ENCODE measurements around the gene PLOD1. TPM values are rescaled to one million over a fixed set of nuclear protein-coding genes. Genes with fewer than 3 reads are reported as not detected.

PLOD1 gene
- polyA plus RNA-seq, 1 donor from 2014 or later = 2.1 TPM

DNA sequence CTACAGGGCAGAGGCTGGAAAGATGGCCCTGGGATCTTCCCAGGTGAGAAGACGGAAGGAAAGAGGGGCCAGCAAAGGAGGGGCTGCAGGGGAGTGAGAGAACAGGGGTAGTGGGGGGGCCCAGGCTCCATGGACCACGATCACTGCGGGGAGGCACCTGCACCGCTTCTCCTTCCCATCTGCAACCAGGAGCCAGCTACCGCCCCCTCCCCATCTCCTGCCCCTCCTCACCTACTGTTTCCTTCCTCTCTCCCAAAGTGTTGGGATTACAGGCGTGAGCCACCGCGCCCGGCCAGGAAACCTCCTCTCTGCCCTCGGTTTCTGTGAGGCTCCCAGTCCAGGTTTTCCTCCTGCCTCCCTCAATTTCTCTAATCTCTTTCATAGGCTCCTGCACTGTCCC, 27.6 kb upstream of the PLOD1 start:
- Histone ChIP-seq H3K36me3 (ENCODE audit: insufficient read depth, low read length) (no peaks in the 10 kb centered on the region), H3K27me3 (ENCODE audit: insufficient read depth, low read depth, low read length) (no peaks in the 10 kb centered on the region), H3K9ac (ENCODE audit: low read length) (peak overlapping the region; percentile 42), H3F3A (ENCODE audit: insufficient read depth, low read length, poor library complexity, severe bottlenecking) (no peaks in the 10 kb centered on the region), H3K27ac (ENCODE audit: low read length) (peak overlapping the region; percentile 14), H2AFZ (ENCODE audit: low read depth, low read length) (no peak overlapping the region), H3K79me2 (replicated peaks; ENCODE audit: insufficient read depth, low read length) (no peaks in the 10 kb centered on the region), H4K20me1 (ENCODE audit: insufficient read depth) (no peaks in the 10 kb centered on the region), H3K9me3 (ENCODE audit: low read length) (no peaks in the 10 kb centered on the region), H3K9me2 (ENCODE audit: insufficient read depth, low read length) (no peaks in the 10 kb centered on the region), H3K4me2 (ENCODE audit: low read length) (no peak overlapping the region), H3K4me3 (ENCODE audit: low read length) (no peak overlapping the region)
- TF ChIP-seq TAF1 (IDR thresholded peaks at IDR 0.05; ENCODE audit: low read depth) = no peak
- no peak for TF ChIP-seq POLR2AphosphoS5 (IDR thresholded peaks at IDR 0.05)
- TF ChIP-seq, protein P1, sequence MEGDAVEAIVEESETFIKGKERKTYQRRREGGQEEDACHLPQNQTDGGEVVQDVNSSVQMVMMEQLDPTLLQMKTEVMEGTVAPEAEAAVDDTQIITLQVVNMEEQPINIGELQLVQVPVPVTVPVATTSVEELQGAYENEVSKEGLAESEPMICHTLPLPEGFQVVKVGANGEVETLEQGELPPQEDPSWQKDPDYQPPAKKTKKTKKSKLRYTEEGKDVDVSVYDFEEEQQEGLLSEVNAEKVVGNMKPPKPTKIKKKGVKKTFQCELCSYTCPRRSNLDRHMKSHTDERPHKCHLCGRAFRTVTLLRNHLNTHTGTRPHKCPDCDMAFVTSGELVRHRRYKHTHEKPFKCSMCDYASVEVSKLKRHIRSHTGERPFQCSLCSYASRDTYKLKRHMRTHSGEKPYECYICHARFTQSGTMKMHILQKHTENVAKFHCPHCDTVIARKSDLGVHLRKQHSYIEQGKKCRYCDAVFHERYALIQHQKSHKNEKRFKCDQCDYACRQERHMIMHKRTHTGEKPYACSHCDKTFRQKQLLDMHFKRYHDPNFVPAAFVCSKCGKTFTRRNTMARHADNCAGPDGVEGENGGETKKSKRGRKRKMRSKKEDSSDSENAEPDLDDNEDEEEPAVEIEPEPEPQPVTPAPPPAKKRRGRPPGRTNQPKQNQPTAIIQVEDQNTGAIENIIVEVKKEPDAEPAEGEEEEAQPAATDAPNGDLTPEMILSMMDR (IDR thresholded peaks at IDR 0.05; ENCODE audit: poor library complexity, severe bottlenecking) = no peak
- no peak for TF ChIP-seq RAD21 (conservative IDR thresholded peaks at IDR 0.05)

DNA sequence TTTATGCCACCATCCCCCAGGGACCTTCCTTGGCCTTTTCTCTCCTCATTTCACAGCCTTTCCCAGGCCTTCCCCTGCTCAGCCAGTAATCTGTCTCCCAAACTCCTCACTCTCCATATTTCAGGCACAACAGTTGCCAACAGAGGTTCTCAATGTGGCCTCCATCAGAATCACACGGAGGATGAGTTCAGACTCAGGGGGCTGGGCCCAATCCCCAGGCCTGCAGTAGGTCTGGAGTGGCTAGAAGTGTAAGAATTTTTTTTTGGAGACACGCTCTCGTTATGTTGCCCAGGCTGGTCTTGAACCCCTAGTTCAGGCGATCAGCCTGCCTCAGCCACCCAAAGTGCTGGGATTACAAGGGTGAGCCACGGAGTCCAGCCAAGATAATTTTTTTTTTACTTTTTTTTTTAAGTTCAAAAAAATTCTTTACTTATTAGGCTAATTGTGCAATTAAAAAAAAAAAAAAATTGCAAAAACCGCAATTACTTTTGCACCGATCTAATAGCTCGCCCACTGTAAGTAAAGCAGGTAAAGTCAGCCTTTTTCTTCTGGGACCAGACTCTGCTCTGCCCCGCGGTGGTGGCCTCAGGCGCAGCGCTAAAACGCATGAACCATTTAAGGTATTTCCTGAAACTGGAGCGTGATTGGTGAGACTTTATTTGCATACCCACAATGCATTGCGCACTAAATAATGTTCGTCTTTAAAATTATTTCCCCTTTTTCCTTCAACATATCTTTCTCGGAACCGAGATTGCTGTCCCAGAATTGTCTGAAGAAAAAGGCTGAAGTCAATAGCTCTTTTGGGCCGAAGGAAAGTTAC, 27.0 kb upstream of the PLOD1 start:
- Histone ChIP-seq H3K4me3 (ENCODE audit: low read length) (peak overlapping the region; percentile 75), H3K4me2 (ENCODE audit: low read length) (no peak overlapping the region), H3K27me3 (ENCODE audit: insufficient read depth, low read depth, low read length) (no peaks in the 10 kb centered on the region), H3F3A (ENCODE audit: insufficient read depth, low read length, poor library complexity, severe bottlenecking) (no peaks in the 10 kb centered on the region), H3K9me3 (ENCODE audit: low read length) (no peaks in the 10 kb centered on the region), H3K36me3 (ENCODE audit: insufficient read depth, low read length) (no peaks in the 10 kb centered on the region), H3K79me2 (replicated peaks; ENCODE audit: insufficient read depth, low read length) (no peaks in the 10 kb centered on the region), H4K20me1 (ENCODE audit: insufficient read depth) (no peaks in the 10 kb centered on the region), H2AFZ (ENCODE audit: low read depth, low read length) (no peak overlapping the region), H3K27ac (ENCODE audit: low read length) (peak overlapping the region; percentile 99), H3K9me2 (ENCODE audit: insufficient read depth, low read length) (no peaks in the 10 kb centered on the region), H3K9ac (ENCODE audit: low read length) (peak overlapping the region; percentile 98)
- TF ChIP-seq EP300 (conservative IDR thresholded peaks at IDR 0.05; ENCODE audit: poor library complexity, severe bottlenecking) (no peak), RAD21 (conservative IDR thresholded peaks at IDR 0.05) (peak; percentile 92), SMC3 (conservative IDR thresholded peaks at IDR 0.05; ENCODE audit: poor library complexity) (peak; percentile 99), MXI1 (conservative IDR thresholded peaks at IDR 0.05; ENCODE audit: poor library complexity, severe bottlenecking) (no peak), EZH2 (IDR thresholded peaks at IDR 0.05; ENCODE audit: borderline replicate concordance, insufficient read depth, low read length, poor library complexity, severe bottlenecking) (no peak), TAF1 (IDR thresholded peaks at IDR 0.05; ENCODE audit: low read depth) (no peak), POLR2AphosphoS5 (IDR thresholded peaks at IDR 0.05) (no peak)
- TF ChIP-seq, protein P2, sequence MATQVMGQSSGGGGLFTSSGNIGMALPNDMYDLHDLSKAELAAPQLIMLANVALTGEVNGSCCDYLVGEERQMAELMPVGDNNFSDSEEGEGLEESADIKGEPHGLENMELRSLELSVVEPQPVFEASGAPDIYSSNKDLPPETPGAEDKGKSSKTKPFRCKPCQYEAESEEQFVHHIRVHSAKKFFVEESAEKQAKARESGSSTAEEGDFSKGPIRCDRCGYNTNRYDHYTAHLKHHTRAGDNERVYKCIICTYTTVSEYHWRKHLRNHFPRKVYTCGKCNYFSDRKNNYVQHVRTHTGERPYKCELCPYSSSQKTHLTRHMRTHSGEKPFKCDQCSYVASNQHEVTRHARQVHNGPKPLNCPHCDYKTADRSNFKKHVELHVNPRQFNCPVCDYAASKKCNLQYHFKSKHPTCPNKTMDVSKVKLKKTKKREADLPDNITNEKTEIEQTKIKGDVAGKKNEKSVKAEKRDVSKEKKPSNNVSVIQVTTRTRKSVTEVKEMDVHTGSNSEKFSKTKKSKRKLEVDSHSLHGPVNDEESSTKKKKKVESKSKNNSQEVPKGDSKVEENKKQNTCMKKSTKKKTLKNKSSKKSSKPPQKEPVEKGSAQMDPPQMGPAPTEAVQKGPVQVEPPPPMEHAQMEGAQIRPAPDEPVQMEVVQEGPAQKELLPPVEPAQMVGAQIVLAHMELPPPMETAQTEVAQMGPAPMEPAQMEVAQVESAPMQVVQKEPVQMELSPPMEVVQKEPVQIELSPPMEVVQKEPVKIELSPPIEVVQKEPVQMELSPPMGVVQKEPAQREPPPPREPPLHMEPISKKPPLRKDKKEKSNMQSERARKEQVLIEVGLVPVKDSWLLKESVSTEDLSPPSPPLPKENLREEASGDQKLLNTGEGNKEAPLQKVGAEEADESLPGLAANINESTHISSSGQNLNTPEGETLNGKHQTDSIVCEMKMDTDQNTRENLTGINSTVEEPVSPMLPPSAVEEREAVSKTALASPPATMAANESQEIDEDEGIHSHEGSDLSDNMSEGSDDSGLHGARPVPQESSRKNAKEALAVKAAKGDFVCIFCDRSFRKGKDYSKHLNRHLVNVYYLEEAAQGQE (IDR thresholded peaks at IDR 0.05; ENCODE audit: borderline replicate concordance) = no peak
- TF ChIP-seq, protein P1 (IDR thresholded peaks at IDR 0.05; ENCODE audit: poor library complexity, severe bottlenecking) = peak; percentile 99
